HS-27A (cell line): ENCODE data around the gene LNPEP.

Source experiments
- DNase-seq: peaks from one replicate; pipeline ENCODE4 v3.0.0-alpha.2; 2012; ENCODE audit warnings: low read depth, missing footprints

LNPEP gene

GRCh38 chr5:96935559-96936430 lies at the start of gene LNPEP:
Gene LNPEP, plus strand, starts transcription at chr5:96936080. Its CDS starts 76 bp downstream, at chr5:96936156.
- DNase-seq = peak; percentile 68

- DNase-seq = peak; percentile 41
Measured at GRCh38 chr5:96893342-96893741, 42.5 kb upstream of the LNPEP start.

- no peak for DNase-seq
Measured at GRCh38 chr5:96896276-96896675, 39.6 kb upstream of the LNPEP start.

- DNase-seq = no peak
Measured at GRCh38 chr5:96896806-96897205, 39.1 kb upstream of the LNPEP start.

GRCh38 chr5:96901384-96901783 lies 34.5 kb upstream of the LNPEP start:
- no peak for DNase-seq

- no peak for DNase-seq
Measured at GRCh38 chr5:96901841-96902240, 34.0 kb upstream of the LNPEP start.

GRCh38 chr5:96902876-96903275 lies 33.0 kb upstream of the LNPEP start:
- DNase-seq = no peak

- DNase-seq = no peak
Measured at GRCh38 chr5:96903300-96903699, 32.6 kb upstream of the LNPEP start.

GRCh38 chr5:96904054-96904931 lies 31.6 kb upstream of the LNPEP start:
- no peak for DNase-seq

GRCh38 chr5:96905864-96906263 lies 30.0 kb upstream of the LNPEP start:
- DNase-seq = no peak

GRCh38 chr5:96909003-96909402 lies 26.9 kb upstream of the LNPEP start:
- DNase-seq = no peak

- no peak for DNase-seq
Measured at GRCh38 chr5:96909435-96909834, 26.4 kb upstream of the LNPEP start.

- DNase-seq = no peak
Measured at GRCh38 chr5:96911139-96911538, 24.7 kb upstream of the LNPEP start.

- no peak for DNase-seq
Measured at GRCh38 chr5:96913233-96913632, 22.6 kb upstream of the LNPEP start.

GRCh38 chr5:96919754-96920197 lies 16.1 kb upstream of the LNPEP start:
- DNase-seq = no peak

- no peak for DNase-seq
Measured at GRCh38 chr5:96920744-96921355, 15.0 kb upstream of the LNPEP start.

GRCh38 chr5:96922499-96923244 lies 13.2 kb upstream of the LNPEP start:
- DNase-seq = no peak

GRCh38 chr5:96924016-96924443 lies 11.8 kb upstream of the LNPEP start:
- DNase-seq = no peak

GRCh38 chr5:96926276-96926675 lies 9.6 kb upstream of the LNPEP start:
- DNase-seq = no peak

- DNase-seq = no peak
Measured at GRCh38 chr5:96927008-96927407, 8.9 kb upstream of the LNPEP start.

- no peak for DNase-seq
Measured at GRCh38 chr5:96928931-96929708, 6.8 kb upstream of the LNPEP start.
